Measurements from ENCODE around the gene GCDH. TPM values are rescaled to one million over a fixed set of nuclear protein-coding genes. Genes with fewer than 3 reads are reported as not detected.

Gene GCDH
- total RNA-seq, 1 donor from 2014 or later, result 20.0 TPM

DNA sequence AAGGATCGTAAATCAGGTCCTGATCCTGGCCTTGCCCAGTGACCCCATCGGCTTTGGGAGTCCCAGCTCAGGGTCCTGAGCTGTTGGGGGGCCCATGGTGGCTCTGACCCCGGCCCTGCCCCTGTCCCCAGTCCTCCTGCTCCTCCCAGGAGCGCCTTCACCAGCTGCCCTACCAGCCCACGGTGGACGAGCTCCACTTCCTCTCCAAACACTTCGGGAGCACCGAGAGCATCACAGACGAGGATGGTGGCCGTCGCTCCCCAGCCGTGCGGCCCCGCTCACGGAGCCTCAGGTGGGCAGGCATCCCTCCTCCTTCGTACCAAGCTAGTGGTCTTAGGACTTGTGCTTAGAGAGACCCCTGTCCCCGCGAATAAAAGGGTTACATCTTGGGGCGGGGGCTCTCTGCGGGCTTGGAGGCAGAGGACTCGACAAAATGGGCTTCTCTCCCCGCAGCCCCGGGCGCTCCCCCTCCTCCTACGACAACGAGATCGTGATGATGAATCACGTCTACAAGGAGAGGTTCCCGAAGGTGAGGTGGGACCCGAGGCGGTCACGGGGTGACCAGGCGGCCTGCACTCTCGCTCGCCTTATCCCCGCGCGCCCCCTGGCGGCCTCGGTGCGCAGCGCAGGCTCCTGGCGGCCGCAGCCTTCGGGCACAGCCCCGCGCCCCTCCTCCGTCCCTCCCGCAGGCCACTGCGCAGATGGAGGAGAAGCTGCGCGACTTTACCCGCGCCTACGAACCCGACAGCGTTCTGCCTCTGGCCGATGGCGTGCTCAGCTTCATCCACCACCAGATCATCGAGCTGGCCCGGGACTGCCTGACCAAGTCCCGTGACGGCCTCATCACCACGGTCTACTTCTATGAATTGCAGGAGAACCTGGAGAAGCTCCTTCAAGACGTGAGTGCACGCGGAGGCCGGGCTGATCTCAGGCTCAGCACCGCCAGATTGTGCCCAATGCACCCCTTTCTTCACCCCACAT is 43.5 kb upstream of the GCDH start:
- TF ChIP-seq, protein P1, sequence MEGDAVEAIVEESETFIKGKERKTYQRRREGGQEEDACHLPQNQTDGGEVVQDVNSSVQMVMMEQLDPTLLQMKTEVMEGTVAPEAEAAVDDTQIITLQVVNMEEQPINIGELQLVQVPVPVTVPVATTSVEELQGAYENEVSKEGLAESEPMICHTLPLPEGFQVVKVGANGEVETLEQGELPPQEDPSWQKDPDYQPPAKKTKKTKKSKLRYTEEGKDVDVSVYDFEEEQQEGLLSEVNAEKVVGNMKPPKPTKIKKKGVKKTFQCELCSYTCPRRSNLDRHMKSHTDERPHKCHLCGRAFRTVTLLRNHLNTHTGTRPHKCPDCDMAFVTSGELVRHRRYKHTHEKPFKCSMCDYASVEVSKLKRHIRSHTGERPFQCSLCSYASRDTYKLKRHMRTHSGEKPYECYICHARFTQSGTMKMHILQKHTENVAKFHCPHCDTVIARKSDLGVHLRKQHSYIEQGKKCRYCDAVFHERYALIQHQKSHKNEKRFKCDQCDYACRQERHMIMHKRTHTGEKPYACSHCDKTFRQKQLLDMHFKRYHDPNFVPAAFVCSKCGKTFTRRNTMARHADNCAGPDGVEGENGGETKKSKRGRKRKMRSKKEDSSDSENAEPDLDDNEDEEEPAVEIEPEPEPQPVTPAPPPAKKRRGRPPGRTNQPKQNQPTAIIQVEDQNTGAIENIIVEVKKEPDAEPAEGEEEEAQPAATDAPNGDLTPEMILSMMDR (IDR thresholded peaks at IDR 0.05; ENCODE audit: unreplicated experiment), result peak; percentile 99
- Mint-ChIP-seq H3K27ac (ENCODE audit: unreplicated experiment) (no peak overlapping the region), H3K4me1 (ENCODE audit: unreplicated experiment) (no peaks in the 10 kb centered on the region), H3K36me3 (ENCODE audit: low read depth, unreplicated experiment) (no peaks in the 10 kb centered on the region), H3K4me3 (ENCODE audit: unreplicated experiment) (no peak overlapping the region), H3K9me3 (ENCODE audit: unreplicated experiment) (no peaks in the 10 kb centered on the region), H3K27me3 (ENCODE audit: unreplicated experiment) (peaks cover 6% of the 10 kb centered on the region)
- DNase-seq (ENCODE audit: low spot score), result peak; percentile 98

DNA sequence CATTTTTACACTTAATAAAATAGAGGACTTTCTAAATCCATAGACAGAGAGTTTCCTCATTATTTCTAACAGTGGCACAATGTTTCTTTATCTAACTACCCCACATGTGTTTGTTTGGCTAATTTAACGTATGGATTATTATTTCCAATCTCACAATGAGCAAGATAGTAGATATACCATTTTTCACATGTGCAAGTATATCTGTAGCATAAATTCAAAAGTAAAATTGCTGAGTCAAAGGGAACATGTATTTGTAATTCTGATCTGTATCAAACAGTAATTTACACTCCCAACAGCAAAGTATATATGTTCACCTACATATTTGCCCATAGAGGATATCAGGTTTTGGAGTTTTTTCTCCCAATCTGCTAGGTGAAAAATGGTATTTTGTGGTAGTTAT is 34.3 kb upstream of the GCDH start:
- H3K4me3 Mint-ChIP-seq (ENCODE audit: unreplicated experiment), result no peak overlapping the region
- H3K27ac Mint-ChIP-seq (ENCODE audit: unreplicated experiment), result no peak overlapping the region
- no peaks in the 10 kb centered on the region for H3K9me3 Mint-ChIP-seq (ENCODE audit: unreplicated experiment)
- peaks cover 5% of the 10 kb centered on the region for H3K27me3 Mint-ChIP-seq (ENCODE audit: unreplicated experiment)
- TF ChIP-seq, protein P1 (IDR thresholded peaks at IDR 0.05; ENCODE audit: unreplicated experiment), result no peak
- H3K4me1 Mint-ChIP-seq (ENCODE audit: unreplicated experiment), result no peaks in the 10 kb centered on the region
- H3K36me3 Mint-ChIP-seq (ENCODE audit: low read depth, unreplicated experiment), result no peaks in the 10 kb centered on the region
- DNase-seq (ENCODE audit: low spot score), result no peak

DNA sequence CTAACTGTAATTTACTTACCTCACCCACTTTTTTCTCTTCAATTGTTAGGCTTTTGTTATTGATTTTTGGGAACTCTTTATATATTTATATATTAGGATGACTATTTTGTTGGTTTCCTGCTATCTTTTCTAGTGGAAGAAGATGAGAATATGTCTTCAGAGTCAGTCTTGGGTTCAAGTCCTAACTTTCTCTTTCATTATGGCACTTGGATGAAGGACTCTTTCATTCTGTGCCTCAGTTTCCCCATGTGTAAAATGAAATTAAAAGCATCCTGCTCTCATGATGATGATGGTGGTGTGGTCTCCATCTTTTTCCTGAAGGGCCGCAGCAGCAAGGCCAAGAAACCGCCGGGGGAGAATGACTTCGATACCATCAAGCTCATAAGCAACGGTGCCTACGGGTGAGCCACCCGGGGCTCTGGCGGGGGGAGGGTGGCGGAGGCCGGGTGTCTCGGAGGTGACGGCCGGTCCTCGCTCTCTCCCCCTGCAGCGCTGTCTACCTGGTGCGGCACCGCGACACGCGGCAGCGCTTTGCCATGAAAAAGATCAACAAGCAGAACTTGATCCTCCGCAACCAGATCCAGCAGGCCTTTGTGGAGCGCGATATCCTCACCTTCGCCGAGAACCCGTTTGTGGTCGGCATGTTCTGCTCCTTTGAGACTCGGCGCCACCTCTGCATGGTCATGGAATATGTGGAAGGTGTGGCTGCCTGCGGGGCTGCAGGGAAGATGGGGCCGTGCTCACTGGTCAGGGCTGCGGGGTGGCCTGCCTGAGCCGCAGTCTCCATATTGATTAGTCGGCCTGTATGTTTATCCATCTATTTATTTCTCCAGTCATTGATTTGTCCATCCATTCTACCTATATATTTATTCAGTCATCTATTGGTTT is 32.7 kb upstream of the GCDH start:
- DNase-seq (ENCODE audit: low spot score), result no peak
- H3K27me3 Mint-ChIP-seq (ENCODE audit: unreplicated experiment), result peaks cover 5% of the 10 kb centered on the region
- H3K9me3 Mint-ChIP-seq (ENCODE audit: unreplicated experiment), result no peaks in the 10 kb centered on the region
- peak overlapping the region; percentile 25 for H3K27ac Mint-ChIP-seq (ENCODE audit: unreplicated experiment)
- H3K36me3 Mint-ChIP-seq (ENCODE audit: low read depth, unreplicated experiment), result no peaks in the 10 kb centered on the region
- no peak overlapping the region for H3K4me3 Mint-ChIP-seq (ENCODE audit: unreplicated experiment)
- no peaks in the 10 kb centered on the region for H3K4me1 Mint-ChIP-seq (ENCODE audit: unreplicated experiment)
- TF ChIP-seq, protein P1 (IDR thresholded peaks at IDR 0.05; ENCODE audit: unreplicated experiment), result no peak

DNA sequence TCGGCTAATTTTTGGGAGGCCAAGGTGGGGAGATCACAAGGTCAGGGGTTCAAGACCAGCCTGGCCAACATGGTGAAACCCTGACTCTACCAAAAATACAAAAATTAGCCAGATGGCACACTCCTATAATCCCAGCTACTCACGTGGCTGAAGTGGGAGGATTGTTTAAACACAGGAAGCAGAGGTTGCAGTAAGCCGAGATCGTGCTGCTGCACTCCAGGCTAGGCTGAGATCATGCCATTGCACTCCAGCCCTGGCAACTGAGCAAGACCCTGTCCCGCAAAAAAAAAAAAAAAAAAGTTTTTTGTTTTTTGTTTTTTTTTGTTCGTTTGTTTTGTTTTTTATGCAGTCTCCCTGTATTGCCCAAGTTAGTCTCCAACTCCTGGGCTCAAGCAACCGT is 31.4 kb upstream of the GCDH start:
- Mint-ChIP-seq H3K4me3 (ENCODE audit: unreplicated experiment) (no peak overlapping the region), H3K9me3 (ENCODE audit: unreplicated experiment) (no peaks in the 10 kb centered on the region), H3K27me3 (ENCODE audit: unreplicated experiment) (peaks cover 7% of the 10 kb centered on the region), H3K27ac (ENCODE audit: unreplicated experiment) (no peak overlapping the region), H3K4me1 (ENCODE audit: unreplicated experiment) (no peaks in the 10 kb centered on the region), H3K36me3 (ENCODE audit: low read depth, unreplicated experiment) (no peaks in the 10 kb centered on the region)
- DNase-seq (ENCODE audit: low spot score), result no peak
- TF ChIP-seq, protein P1 (IDR thresholded peaks at IDR 0.05; ENCODE audit: unreplicated experiment), result no peak

All from endothelial cell (in vitro differentiated cells).